Panc1 (cell line): Measurements from ENCODE around the gene PAFAH1B1. TPM values are rescaled to one million over a fixed set of nuclear protein-coding genes. Genes with fewer than 3 reads are reported as not detected.
A peak's percentile ranks its signal among the peaks of the same experiment; 100 is the strongest.

ENCODE experiments used
- ATAC-seq: fragments of 200-7000 bp; cut with Tn5 transposase; 2 replicates; pipeline ENCODE4 v1.9.1; 2020; ENCODE audit warnings: mild to moderate bottlenecking, moderate library complexity
- BruUV-seq: library from RNA; stranded (reverse); fragments of 400-500 nt; replicated peaks from 2 replicates; lab custom pipeline; 2021; lab: Mats Ljungman, UMichigan
- CTCF ChIA-PET: fragments of 300-600 bp; sonication (Branson Sonifier 250); formaldehyde crosslinking; loops from one replicate; lab custom pipeline; 2022; ENCODE audit warnings: antibody characterized with exemption; lab: Charles Lee
- POLR2A ChIA-PET: fragments of 300-600 bp; sonication (Branson Sonifier 250); formaldehyde crosslinking; loops from one replicate; lab custom pipeline; 2022; ENCODE audit warnings: antibody characterized with exemption; lab: Charles Lee
- DNase-seq: peaks from one replicate; pipeline ENCODE4 v3.0.0-alpha.2; 2010; ENCODE audit warnings: low read depth, low spot score
- H3K27ac ChIP-seq: 2 replicates; pipeline ENCODE4 v1.5.1; 2011; ENCODE audit warnings: mild to moderate bottlenecking, low read length, inconsistent platforms
- H3K27me3 ChIP-seq: fragments of 200-500 bp; sonication (Bioruptor generic); 2 replicates; pipeline ENCODE4 v1.6.0; 2014; ENCODE audit warnings: low read length, inconsistent platforms; ENCODE audit not compliant: control insufficient read depth, insufficient read depth
- H3K36me3 ChIP-seq: fragments of 200-500 bp; sonication (Bioruptor generic); 2 replicates; pipeline ENCODE4 v1.5.1; 2014; ENCODE audit warnings: inconsistent platforms, mild to moderate bottlenecking, low read length, moderate library complexity; ENCODE audit not compliant: control insufficient read depth, insufficient read depth
- H3K4me1 ChIP-seq: 2 replicates; pipeline ENCODE4 v1.5.1; 2011; ENCODE audit warnings: inconsistent platforms, mild to moderate bottlenecking, low read length, moderate library complexity; ENCODE audit not compliant: control insufficient read depth, insufficient read depth
- H3K4me3 ChIP-seq, 2 experiments: 2 replicates each; pipeline ENCODE4 v1.5.1; 2011 to 2012; ENCODE audit warnings: low read depth in 2 of 2, low read length in 2 of 2, mild to moderate bottlenecking in 2 of 2, inconsistent platforms in 1 of 2, moderate library complexity in 1 of 2
- H3K9me3 ChIP-seq: fragments of 200-500 bp; sonication (Bioruptor generic); 2 replicates; pipeline ENCODE4 v1.5.1; 2014; ENCODE audit warnings: low read depth, mild to moderate bottlenecking, inconsistent platforms, low read length, moderate library complexity; ENCODE audit not compliant: control insufficient read depth, insufficient read depth
- POLR2AphosphoS5 ChIP-seq: IDR thresholded peaks from 2 replicates; pipeline ENCODE4 v1.6.1; 2012; ENCODE audit warnings: mild to moderate bottlenecking, low read depth, low read length, moderate library complexity
- SIN3A ChIP-seq: IDR thresholded peaks from 2 replicates; pipeline ENCODE4 v1.6.1; 2012; ENCODE audit warnings: low read depth, mild to moderate bottlenecking, low read length, moderate library complexity, borderline replicate concordance; ENCODE audit not compliant: insufficient read depth
- TCF7L2 ChIP-seq: IDR thresholded peaks from 2 replicates; pipeline ENCODE4 v1.6.1; 2011; ENCODE audit warnings: mild to moderate bottlenecking, low read depth, low read length, inconsistent platforms
- in situ Hi-C: cut with HindIII; loops from 2 replicates; pipeline ENCODE4 v1.10.0; 2016; ENCODE audit warnings: low sequenced_read_pairs, low pct_unique_long_range_greater_than_20kb
- intact Hi-C: fragments of 100-400 bp; cut with micrococcal nuclease; formaldehyde crosslinking; loops from one replicate; pipeline ENCODE4 v1.10.0; 2022; ENCODE audit not compliant: unreplicated experiment
- total RNA-seq: library from RNA; stranded (reverse); gene quantifications from one replicate; pipeline ENCODE4 v1.2.1, GENCODE V29; 2021; ENCODE audit not compliant: unreplicated experiment
- TF ChIP-seq, protein P1 (sequence below): fragments of 450-650 bp; IDR thresholded peaks from 2 replicates; pipeline ENCODE4 v1.5.1; 2017; ENCODE audit warnings: mild to moderate bottlenecking
- TF ChIP-seq, protein P2 (sequence below), 2 experiments: IDR thresholded peaks; 2 replicates each; pipeline ENCODE4 v1.6.1; 2011 to 2012; ENCODE audit warnings: low read depth in 2 of 2, control low read depth in 1 of 2, low read length in 1 of 2, mild to moderate bottlenecking in 1 of 2, moderate library complexity in 1 of 2; ENCODE audit not compliant: insufficient read depth in 1 of 2

PAFAH1B1 gene
- total RNA-seq, 1 experiment from 2014 or later: 120 TPM

DNA sequence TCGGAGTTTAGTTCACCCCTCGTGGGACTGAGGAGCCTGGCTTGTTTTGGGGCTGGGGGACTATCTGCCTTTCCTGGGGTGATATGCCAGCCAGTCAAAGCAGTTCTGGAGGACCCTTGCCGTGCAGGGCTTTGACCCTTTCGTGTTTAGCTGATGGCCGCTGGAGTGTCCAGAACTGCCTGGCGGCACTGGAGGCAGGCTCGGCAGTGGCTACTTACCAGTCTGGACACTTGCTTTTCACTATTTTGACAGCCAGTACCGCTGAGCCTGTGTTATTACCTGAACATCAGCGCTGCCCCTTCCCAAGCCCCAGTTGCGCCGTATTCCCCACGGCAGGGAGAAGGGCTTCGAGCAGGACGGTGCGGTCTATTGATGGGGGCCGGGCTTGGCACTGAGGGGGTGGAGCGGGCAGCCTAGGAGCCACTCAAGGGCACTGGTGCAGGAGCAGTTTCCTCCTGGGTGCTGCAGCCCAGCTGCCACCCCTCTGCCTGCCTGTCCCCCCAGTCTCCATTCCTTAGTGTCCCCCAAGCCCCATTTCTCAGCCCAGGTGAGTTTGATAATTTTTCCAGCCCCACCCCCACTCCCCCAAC, 137.4 kb downstream of the PAFAH1B1 start:
- CTCF ChIA-PET: no interaction called here

DNA sequence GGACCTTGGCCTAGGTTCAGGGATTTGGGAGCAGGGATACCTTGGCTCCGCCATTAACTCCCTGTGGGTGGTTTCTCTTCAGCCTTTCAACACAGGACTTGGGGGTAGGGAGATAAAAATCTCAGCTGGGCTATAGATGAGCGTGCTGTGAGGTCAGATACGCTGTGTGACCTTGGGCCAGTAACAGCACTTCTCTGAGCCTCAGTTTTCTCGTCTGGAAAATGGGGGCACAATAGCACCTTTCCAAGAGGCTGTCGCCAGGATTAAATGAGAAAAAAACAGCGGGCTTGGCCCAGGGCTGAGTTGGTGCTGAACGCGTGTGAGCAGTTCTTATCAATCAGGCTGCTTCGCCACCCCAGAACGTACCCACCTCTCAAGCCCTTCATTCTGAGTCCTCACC, 138.4 kb downstream of the PAFAH1B1 start:
- intact Hi-C loops (no loop called here), in situ Hi-C loops (no loop called here)
- CTCF ChIA-PET: interaction anchor here (0.7 kb wide), 1 partner anchor 316 kb away, joined by 3 read pairs; no protein-coding TSS in a partner anchor
- Histone ChIP-seq H3K4me3 (no peak overlapping the region), H3K36me3 (no peaks in the 10 kb centered on the region), H3K4me1 (no peaks in the 10 kb centered on the region), H3K27ac (no peak overlapping the region), H3K9me3 (no peaks in the 10 kb centered on the region), H3K27me3 (no peaks in the 10 kb centered on the region)
- ATAC-seq (no peak), DNase-seq (no peak)
- POLR2A ChIA-PET: no interaction called here
- TF ChIP-seq, protein P1, sequence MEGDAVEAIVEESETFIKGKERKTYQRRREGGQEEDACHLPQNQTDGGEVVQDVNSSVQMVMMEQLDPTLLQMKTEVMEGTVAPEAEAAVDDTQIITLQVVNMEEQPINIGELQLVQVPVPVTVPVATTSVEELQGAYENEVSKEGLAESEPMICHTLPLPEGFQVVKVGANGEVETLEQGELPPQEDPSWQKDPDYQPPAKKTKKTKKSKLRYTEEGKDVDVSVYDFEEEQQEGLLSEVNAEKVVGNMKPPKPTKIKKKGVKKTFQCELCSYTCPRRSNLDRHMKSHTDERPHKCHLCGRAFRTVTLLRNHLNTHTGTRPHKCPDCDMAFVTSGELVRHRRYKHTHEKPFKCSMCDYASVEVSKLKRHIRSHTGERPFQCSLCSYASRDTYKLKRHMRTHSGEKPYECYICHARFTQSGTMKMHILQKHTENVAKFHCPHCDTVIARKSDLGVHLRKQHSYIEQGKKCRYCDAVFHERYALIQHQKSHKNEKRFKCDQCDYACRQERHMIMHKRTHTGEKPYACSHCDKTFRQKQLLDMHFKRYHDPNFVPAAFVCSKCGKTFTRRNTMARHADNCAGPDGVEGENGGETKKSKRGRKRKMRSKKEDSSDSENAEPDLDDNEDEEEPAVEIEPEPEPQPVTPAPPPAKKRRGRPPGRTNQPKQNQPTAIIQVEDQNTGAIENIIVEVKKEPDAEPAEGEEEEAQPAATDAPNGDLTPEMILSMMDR: no peak
- TF ChIP-seq, protein P2, sequence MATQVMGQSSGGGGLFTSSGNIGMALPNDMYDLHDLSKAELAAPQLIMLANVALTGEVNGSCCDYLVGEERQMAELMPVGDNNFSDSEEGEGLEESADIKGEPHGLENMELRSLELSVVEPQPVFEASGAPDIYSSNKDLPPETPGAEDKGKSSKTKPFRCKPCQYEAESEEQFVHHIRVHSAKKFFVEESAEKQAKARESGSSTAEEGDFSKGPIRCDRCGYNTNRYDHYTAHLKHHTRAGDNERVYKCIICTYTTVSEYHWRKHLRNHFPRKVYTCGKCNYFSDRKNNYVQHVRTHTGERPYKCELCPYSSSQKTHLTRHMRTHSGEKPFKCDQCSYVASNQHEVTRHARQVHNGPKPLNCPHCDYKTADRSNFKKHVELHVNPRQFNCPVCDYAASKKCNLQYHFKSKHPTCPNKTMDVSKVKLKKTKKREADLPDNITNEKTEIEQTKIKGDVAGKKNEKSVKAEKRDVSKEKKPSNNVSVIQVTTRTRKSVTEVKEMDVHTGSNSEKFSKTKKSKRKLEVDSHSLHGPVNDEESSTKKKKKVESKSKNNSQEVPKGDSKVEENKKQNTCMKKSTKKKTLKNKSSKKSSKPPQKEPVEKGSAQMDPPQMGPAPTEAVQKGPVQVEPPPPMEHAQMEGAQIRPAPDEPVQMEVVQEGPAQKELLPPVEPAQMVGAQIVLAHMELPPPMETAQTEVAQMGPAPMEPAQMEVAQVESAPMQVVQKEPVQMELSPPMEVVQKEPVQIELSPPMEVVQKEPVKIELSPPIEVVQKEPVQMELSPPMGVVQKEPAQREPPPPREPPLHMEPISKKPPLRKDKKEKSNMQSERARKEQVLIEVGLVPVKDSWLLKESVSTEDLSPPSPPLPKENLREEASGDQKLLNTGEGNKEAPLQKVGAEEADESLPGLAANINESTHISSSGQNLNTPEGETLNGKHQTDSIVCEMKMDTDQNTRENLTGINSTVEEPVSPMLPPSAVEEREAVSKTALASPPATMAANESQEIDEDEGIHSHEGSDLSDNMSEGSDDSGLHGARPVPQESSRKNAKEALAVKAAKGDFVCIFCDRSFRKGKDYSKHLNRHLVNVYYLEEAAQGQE (IDR thresholded peaks at IDR 0.05; ENCODE audit: insufficient read depth in 1 of 2, low read depth in 2 of 2, low read length in 1 of 2): no peak
- TF ChIP-seq TCF7L2: no peak
- no peak for TF ChIP-seq SIN3A
- TF ChIP-seq POLR2AphosphoS5: no peak
- BruUV-seq: no TSS peak

More for the DNA sequence above, 137.4 kb downstream of the PAFAH1B1 start:
- intact Hi-C loops: no loop called here
- no peak overlapping the region for H3K27ac ChIP-seq
- POLR2A ChIA-PET: no interaction called here
- H3K4me3 ChIP-seq: no peak overlapping the region
- no peaks in the 10 kb centered on the region for H3K27me3 ChIP-seq
- no peak for TF ChIP-seq TCF7L2
- TF ChIP-seq SIN3A: no peak
- TF ChIP-seq, protein P2 (IDR thresholded peaks at IDR 0.05; ENCODE audit: insufficient read depth in 1 of 2, low read depth in 2 of 2, low read length in 1 of 2): no peak
- TF ChIP-seq POLR2AphosphoS5: no peak
- TF ChIP-seq, protein P1: no peak
- no TSS peak for BruUV-seq
- in situ Hi-C loops: no loop called here
- no peak for DNase-seq
- H3K4me1 ChIP-seq: no peaks in the 10 kb centered on the region
- H3K9me3 ChIP-seq: no peaks in the 10 kb centered on the region
- no peaks in the 10 kb centered on the region for H3K36me3 ChIP-seq
- 0 out of 2 replicates have a peak, but pooled peaks have one; percentile 53 for ATAC-seq
